Hypothalamus (tissue), 51 donors: ENCODE measurements around the gene DDX23.

Experiments used
- DNase-seq, 51 donors: peaks; one replicate each; lab custom pipeline; 2025; lab: John Stamatoyannopoulos, UW

DDX23 gene

GRCh38 chr12:48807981-48808380 lies 44.0 kb downstream of the DDX23 start:
- DNase-seq: no peak

DNA sequence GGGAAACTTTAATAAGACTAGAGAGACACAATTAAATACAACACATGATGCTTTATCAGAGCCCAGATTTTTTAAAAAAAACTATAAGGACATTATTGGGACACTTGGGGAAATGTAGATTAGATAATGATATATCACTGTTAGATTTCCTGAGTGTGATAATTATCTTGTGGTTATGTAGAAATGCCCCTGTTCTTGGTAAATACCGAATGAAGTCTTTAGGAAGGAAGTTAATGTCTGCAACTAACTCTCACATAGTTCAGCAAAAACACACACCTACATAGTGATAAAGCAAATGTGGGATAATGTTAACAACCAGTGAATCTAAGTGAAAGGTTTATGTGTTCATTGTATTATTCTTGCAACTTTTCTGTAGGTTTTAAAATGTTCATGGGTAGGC lies 48.3 kb downstream of the DDX23 start:
- no peak for DNase-seq

GRCh38 chr12:48800971-48801370 lies 51.0 kb downstream of the DDX23 start:
- DNase-seq: no peak

DNA sequence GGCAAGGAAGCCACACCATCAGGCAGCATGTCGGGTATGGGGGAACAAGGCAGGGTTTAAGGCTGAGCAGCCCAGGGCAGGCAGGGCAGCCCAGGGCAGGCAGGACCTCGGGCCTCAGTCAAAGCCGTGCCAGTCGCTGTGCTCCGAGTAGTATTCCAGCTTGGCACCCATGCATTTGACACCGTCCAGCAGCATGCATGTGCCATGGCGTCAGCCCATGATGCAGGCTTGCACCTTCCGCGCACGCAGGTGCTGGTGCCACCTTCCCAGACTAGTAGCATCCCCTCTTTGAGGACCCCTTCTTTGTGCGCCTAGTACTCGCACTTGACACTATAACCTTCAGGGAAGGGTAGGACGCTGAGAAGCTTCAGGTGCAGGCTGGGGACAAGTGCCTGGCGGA lies 51.5 kb downstream of the DDX23 start:
- DNase-seq: no peak

GRCh38 chr12:48796976-48797375 lies 55.0 kb downstream of the DDX23 start:
- no peak for DNase-seq

GRCh38 chr12:48795550-48796455 lies 56.2 kb downstream of the DDX23 start:
- peak in 42 of 51 donors; percentile 6 to 80 (median 36) for DNase-seq

DNA sequence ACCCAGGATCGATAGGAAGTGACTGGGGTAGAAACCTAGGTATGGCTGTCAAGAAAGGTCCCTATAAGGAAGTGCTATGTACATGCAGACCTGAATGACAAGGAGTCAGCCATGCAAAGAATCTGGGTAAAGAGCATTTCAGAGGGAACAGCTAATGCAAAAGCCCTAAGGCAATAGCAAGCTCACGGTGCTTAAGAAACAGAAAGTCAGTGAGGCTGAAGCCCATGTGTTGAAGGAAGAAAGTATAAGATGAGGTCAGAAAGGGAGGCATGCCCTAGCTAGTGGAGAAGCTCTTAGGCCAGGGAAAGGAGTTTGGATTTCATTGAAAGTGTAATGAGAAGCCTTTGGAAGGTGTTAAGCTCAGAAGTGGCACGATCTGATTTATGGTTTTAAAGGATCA lies 57.1 kb downstream of the DDX23 start:
- no peak for DNase-seq

DNA sequence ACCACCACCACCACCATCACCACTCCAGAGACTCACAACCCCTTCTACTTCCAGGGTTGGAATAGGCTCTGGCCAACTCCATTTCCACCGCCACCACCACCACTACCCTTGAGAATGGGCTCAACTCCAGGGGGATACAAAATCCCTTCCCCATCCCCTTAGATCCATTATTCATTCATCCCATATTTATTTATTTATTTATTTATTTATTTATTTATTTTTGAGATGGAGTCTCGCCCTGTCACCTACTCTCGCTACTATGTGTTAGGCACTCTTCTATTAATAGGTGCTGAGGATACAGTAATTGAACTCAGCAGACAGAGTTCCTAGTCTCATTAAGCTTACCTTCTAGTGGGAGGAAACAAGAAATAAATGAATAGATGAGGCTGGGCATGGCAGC lies 58.3 kb downstream of the DDX23 start:
- no peak for DNase-seq

DNA sequence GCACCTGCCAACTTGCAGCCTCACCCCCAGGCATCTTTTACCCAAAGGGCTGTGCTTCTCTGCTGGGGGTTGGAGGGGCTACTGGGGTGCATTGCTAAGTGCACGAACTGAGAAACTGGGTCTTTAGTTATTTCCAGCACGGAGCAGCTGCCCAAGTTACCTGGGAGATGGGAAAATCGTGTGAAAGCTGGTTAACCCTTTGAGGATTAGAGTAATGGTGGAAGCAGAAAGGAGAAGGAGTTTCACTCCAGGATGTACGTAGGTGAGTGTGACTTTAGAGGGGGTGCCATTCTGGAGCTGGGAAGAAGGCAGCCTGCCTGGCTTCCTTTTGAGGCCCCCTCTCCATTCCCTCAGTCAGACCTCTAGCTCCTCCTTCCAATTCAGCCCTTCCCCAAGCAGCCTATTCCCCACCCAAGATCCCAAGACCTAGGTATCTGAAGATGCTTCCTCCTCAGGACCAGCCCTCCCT lies 62.1 kb downstream of the DDX23 start:
- DNase-seq: peak in 1 of 51 donors; percentile 7

- peak in 45 of 51 donors; percentile 15 to 77 (median 59) for DNase-seq
These were observed 62.8 kb downstream of the DDX23 start, which contains the start of gene ADCY6 for GRCh38 chr12:48788854-48789775. ADCY6 (minus strand) TSS chr12:48789089; CDS start chr12:48783434, 5,655 bp downstream.

DNA sequence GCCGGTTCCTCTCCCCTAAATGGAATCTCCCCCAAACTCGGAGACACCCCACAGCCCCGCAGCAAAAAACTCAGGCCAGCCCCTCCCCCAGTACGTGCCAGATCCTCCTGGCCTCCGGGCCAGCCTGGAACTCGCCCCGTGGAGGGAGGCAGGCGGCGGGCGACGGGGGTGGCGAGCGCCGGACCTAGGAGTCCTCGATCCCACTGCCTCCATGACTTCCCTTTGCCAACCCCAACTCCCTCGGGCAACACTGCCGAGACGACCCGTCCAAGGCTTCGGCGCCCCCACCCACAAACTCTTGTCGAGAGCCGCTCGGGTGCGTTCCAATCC lies 63.5 kb downstream of the DDX23 start:
- peak in 2 of 51 donors; percentile 29 to 35 for DNase-seq

GRCh38 chr12:48787791-48788523 lies 64.0 kb downstream of the DDX23 start:
- DNase-seq: no peak

- no peak for DNase-seq
These were observed 65.1 kb downstream of the DDX23 start for GRCh38 chr12:48786591-48787544.

GRCh38 chr12:48783432-48783831 lies 68.5 kb downstream of the DDX23 start:
- DNase-seq: no peak

DNA sequence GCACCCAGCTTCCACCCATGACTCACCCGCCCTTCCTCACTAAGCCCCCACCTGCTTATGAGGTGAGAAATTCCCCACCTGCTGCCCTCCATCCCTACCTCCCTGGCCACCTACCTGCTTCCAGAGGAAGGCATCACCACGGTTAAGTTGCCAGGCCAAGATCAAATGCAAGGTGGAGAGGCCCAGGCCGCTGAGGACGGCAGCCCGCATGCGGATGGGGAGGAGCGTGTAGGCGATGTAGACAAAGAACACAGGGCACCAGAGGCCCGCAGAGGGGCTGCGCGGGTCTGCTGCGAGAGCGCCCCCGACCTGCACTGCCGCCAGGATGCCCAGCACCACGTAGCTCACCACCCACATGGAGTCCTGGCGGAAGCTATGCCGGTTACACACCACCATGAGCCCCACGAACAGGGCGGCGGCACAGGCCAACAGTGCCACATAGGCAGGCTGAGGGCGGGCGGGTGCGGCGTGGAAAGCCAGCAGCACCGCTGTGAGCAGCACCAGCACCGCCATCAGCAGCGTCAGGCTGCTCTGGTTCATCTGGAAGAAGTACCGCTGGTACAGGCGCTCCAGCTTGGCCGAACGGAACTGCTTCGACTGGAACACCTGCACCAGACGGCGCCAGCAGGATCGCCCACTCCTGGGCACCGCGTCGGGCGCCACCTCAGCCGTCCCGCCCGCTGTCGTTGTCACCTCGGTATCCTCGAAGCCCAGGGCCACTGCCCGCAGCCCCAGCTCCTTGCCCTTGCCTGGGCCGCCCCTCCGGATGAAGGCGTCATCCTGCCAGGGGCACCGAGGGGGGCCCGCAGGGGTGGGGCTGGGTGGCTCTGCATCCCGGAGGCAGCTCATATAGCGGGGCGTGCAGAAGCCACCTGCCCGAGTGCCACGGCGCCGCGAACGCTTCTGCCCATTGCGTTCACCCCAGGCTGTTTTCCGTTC lies 69.2 kb downstream of the DDX23 start:
- no peak for DNase-seq

- DNase-seq: no peak
These were observed 70.1 kb downstream of the DDX23 start for GRCh38 chr12:48781750-48782456.

DNA sequence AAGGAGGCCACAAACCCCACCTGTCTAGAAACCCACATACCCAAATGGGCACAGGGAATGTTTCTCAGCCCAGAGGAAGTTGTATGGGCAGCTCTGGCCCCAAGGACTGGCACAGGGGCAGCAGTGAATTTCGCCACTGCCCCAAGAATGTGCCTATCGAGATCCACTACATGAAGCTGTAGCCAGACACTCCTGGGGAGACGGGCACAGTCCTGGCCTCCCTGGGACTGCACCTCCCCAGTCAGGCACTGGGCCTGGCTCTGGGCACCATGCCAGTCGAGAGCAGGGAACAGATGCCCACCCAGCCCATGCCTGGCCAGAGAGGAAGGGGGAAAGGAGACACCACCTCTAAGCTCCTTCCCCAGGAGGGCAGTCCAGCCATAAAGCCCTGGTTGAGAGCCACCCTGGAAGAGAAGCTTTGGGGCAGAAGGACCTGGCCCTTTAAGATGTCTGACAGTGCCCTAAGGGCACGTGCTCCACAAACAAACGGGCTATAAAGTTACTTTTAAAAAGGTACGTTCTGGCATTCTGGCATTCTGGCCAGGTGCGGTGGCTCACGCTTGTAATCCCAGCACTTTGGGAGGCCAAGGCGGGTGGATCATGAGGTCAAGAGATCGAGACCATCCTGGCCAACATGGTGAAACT lies 71.5 kb downstream of the DDX23 start:
- DNase-seq: no peak
